Keratinocyte (primary cell): Measurements from ENCODE around the gene UCK2.

ENCODE experiments used
- CTCF ChIP-seq, 3 experiments: IDR thresholded peaks in 1 of 3; conservative IDR thresholded peaks in 1 of 3; optimal IDR thresholded peaks in 1 of 3; 2 replicates in 2 of 3; 3 replicates in 1 of 3; pipeline versions ENCODE3 to v1.5.1; 2011; ENCODE audit warnings: low read length in 3 of 3, mild to moderate bottlenecking in 3 of 3, moderate library complexity in 2 of 3, control low read depth in 1 of 3, inconsistent platforms in 1 of 3; ENCODE audit not compliant: insufficient read depth in 2 of 3; ENCODE audit errors: extremely low read depth in 1 of 3
- EZH2 ChIP-seq: IDR thresholded peaks from one replicate; pipeline ENCODE4 v1.6.1; 2012; ENCODE audit warnings: inconsistent platforms, mild to moderate bottlenecking, low read length, moderate library complexity

DNA sequence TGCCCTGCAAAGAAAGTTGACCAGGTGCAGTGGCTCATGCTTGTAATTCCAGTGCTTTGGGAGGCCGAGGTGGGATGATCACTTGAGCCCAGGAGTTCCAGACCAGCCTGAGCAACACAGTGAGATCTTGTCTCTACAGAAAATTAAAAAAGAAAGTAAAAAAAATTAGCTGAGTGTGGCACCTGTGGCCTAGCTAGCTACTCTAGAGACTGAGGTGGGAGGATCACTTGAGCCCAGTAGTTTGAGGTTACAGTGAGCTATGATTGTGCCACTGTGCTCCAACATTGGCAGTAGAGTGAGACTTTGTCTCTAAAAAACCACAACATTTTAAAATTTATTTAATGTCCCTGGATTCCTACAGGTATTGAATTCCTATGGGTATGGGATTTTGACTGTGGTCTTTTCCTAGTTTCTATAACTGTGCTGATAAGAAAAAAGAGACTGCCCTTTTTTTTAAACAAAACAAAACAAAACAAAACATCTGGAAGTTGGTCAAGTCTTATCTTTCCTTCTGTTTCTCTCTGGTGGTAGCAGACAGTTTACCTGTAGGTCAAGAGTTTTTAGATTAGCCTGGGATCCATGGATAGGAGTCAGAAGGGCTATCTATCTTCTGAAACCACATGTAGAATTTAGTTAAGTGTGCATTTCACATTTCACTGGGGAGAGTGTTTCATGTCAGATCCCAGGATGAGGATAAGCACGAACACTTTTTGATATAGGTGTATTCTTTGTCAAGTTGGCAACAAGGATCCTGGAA, 18.8 kb downstream of the UCK2 start:
- TF ChIP-seq CTCF (optimal IDR thresholded peaks at IDR 0.05 in 1 of 3, IDR thresholded peaks at IDR 0.05 in 1 of 3, conservative IDR thresholded peaks at IDR 0.05 in 1 of 3; ENCODE audit: extremely low read depth in 1 of 3, insufficient read depth in 2 of 3, low read length in 3 of 3), result no peak
- no peak for TF ChIP-seq EZH2
